RWPE1 (cell line): ENCODE measurements around the gene NGEF.

Experiments
- CTCF ChIA-PET: fragments of 350-600 bp; sonication (Branson Sonifier 250); formaldehyde crosslinking; extraction: SDS; loops from one replicate; lab custom pipeline; 2021; lab: Yijun Ruan, JAX
- POLR2A ChIA-PET: fragments of 400-600 bp; formaldehyde crosslinking; extraction: SDS; loops from one replicate; lab custom pipeline; 2020; ENCODE audit warnings: antibody characterized with exemption; ENCODE audit not compliant: low non-redundant PET; lab: Yijun Ruan, JAX
- DNase-seq: peaks from one replicate; pipeline ENCODE4 v3.0.0; 2012; ENCODE audit warnings: low spot score
- H3K27ac ChIP-seq: fragments of 450-650 bp; 2 replicates; pipeline ENCODE4 v1.5.1; 2017
- CTCF ChIP-seq: fragments of 450-650 bp; conservative IDR thresholded peaks from 2 replicates; pipeline ENCODE4 v1.5.1; 2017; ENCODE audit warnings: low read depth, mild to moderate bottlenecking

The NGEF gene

DNA sequence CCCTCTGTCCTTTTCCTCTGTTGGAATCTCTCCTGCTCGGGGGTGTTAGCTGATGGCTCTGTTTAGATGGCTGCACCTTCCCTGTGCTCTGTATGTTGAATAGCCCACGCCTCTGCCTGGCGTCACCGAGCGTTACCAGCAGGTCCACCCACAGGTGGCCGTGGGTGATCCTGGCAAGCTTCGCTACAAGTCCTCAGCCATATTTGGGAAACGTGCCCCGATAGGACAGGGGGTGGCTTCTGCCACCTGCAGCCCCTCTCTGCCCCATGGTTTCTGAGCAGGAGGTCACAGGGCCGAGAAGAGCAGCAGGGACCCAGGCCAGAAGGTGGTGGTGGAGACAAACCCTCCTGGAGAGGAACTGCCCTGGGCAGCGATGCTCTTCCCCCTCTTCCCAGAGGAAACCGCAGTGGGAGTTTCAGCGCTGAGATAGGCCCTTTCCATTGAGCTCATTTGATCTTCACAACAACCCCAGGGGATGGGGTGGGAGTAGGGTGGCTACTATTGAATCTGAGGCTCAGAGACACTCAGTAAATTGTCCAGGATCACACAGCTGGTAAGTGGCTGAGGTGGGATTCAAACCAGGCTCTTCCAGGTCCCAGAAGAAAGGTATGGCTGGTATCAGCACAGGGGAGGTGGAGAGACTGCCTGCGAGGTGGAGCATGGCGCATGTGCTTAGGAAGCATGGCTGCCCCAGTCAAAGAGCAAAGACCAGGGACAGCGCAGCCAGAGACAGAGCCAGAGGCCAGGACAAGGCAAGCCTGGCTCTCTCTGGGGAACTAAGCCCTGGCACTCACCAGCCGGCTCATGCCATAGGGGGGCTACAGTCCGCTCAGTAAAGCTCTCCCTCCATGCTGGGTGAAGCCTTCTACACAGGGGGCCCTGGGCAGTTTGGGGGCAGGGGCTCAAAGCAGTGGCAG is 15.0 kb downstream of the NGEF start:
- no peak for TF ChIP-seq CTCF
- ChIA-PET CTCF (no interaction called here), POLR2A (no interaction called here)
- H3K27ac ChIP-seq = no peak overlapping the region
- no peak for DNase-seq

GRCh38 chr2:232994446-232994845 is 18.6 kb downstream of the NGEF start:
- DNase-seq = no peak
- CTCF ChIA-PET = interaction anchor here (0.6 to 0.7 kb wide), 2 partner anchors 53 to 369 kb away, joined by 3 to 10 read pairs; no protein-coding TSS in a partner anchor
- TF ChIP-seq CTCF = no peak
- POLR2A ChIA-PET = no interaction called here
- H3K27ac ChIP-seq = peak overlapping the region; percentile 37

DNA sequence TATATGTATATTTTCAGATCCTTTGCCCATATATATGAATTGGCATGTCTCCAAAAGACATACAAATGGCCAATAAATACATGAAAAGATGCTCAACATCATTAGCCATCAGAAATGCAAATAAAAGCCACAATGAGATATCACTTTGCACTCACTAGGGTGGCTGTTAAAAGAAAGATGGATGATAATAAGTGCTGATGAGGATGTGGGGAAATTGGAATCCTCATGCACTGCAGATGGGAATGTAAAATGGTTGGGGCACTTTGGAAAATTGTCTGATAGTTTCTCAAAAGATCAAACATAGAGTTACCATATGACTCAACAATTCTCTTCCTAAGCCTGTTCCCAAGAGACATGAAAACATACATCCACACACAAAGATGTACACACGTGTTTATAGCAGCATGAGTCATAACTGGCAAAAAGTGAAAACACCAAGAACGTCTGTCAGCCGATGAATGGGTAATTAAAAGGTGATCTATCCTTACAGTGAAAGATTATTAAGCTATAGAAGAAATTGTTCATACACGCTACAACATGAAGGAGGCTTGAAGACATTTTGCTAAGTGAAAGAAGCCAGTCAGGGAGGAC is 19.7 kb downstream of the NGEF start:
- ChIA-PET POLR2A (no interaction called here), CTCF (no interaction called here)
- H3K27ac ChIP-seq = no peak overlapping the region
- TF ChIP-seq CTCF = no peak
- peak; percentile 13 for DNase-seq

GRCh38 chr2:232986155-232986554 is 26.9 kb downstream of the NGEF start:
- CTCF ChIA-PET = interaction anchor here (0.6 kb wide), 1 partner anchor 16 kb away, joined by 3 read pairs; no protein-coding TSS in a partner anchor
- POLR2A ChIA-PET = no interaction called here
- no peak for TF ChIP-seq CTCF
- no peak overlapping the region for H3K27ac ChIP-seq
- no peak for DNase-seq

DNA sequence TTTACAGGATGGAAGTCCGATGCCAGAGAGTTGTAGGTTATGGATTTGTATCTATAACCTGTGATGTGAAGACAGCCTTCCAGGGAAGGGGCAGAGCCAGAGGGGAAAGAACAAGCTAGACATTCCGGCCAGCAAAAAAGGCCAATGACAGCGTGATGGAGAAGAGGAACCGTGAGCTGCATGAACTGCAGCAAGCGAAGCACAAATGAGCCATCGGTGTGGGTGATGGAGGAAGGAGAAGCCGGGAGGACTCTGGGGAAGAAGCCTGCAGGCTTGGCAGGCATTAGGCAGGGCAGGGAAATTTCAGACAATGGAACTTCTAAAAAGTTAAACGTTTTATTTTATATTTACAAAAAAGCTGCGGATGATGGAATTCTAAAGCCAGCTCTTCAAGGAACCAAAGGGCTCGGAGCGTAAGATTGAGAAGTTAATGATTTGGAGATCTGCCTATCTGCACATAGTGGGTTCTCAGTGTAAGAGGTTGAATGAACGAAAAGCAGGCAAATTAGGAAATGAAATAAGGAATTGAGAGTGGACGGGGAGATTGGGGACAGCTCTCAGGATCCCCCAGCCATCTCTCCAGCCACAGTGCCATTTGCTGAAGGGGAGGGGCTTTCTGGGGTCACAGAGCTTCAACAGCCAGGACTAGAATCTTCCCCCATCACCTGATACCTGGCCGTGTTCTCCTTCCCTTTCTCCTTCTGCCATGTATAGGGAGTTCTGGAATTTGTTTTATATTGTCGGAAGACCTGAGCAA is 28.4 kb downstream of the NGEF start:
- DNase-seq = no peak
- ChIA-PET POLR2A (no interaction called here), CTCF (interaction anchor here (0.5 kb wide), 1 partner anchor 469 kb away, joined by 3 read pairs; no protein-coding TSS in a partner anchor)
- no peak for TF ChIP-seq CTCF
- H3K27ac ChIP-seq = no peak overlapping the region

- ChIA-PET POLR2A (no interaction called here), CTCF (no interaction called here)
- peak overlapping the region; percentile 4; the same call in 1 of the 2 replicates for H3K27ac ChIP-seq
- no peak for TF ChIP-seq CTCF
- DNase-seq = no peak
These were observed 29.4 kb downstream of the NGEF start for GRCh38 chr2:232983669-232984140.
